ENCODE measurements around the gene TPM4.

- TF ChIP-seq CTCF (conservative IDR thresholded peaks at IDR 0.05; ENCODE audit: low read depth in 2 of 2) (no peak), ETS1 (IDR thresholded peaks at IDR 0.05) (no peak), POLR2AphosphoS5 (IDR thresholded peaks at IDR 0.05; ENCODE audit: low read depth) (no peak), EZH2 (IDR thresholded peaks at IDR 0.05; ENCODE audit: low read depth, unreplicated experiment) (no peak), ZNF114 (CRISPR knock-in tag; IDR thresholded peaks at IDR 0.05) (no peak), REST (IDR thresholded peaks at IDR 0.05; ENCODE audit: unreplicated experiment) (no peak)
These were observed 42.3 kb downstream of the TPM4 start for GRCh38 chr19:16118489-16119033.
